ENCODE measurements around the gene MEF2C. TPM values are rescaled to one million over a fixed set of nuclear protein-coding genes. Genes with fewer than 3 reads are reported as not detected.

Gene MEF2C
- total RNA-seq, 1 donor from 2014 or later, result 464 TPM

- Histone ChIP-seq H3K36me3 (ENCODE audit: control insufficient read depth in 3 of 3, insufficient read depth in 3 of 3, low read length in 3 of 3) (peaks cover 5 to 7% (median 6%) of the 10 kb centered on the region in 3 donors), H3K27me3 (ENCODE audit: control insufficient read depth in 3 of 3, insufficient read depth in 3 of 3, low read length in 3 of 3) (no peaks in the 10 kb centered on the region), H3K9ac (ENCODE audit: low read depth in 1 of 3, low read length in 3 of 3) (peak overlapping the region in 2 of 3 donors; percentile 5 to 10), H3K9me3 (ENCODE audit: control insufficient read depth in 3 of 3, low read length in 3 of 3) (no peaks in the 10 kb centered on the region), H3K4me3 (ENCODE audit: low read length in 3 of 3) (peak overlapping the region in 2 of 3 donors; percentile 5 to 17), H3K27ac (ENCODE audit: low read depth, low read length) (peak overlapping the region; percentile 80), H3K4me1 (ENCODE audit: control insufficient read depth in 3 of 3, insufficient read depth in 3 of 3, low read length in 3 of 3) (peaks cover 41 to 58% (median 50%) of the 10 kb centered on the region in 3 donors)
These were observed 56.1 kb downstream of the MEF2C start for GRCh38 chr5:88826646-88827585.

- Histone ChIP-seq H3K27ac (ENCODE audit: low read depth, low read length) (peak overlapping the region; percentile 80), H3K9ac (ENCODE audit: low read depth in 1 of 3, low read length in 3 of 3) (peak overlapping the region in 2 of 3 donors; percentile 12 to 36), H3K4me1 (ENCODE audit: control insufficient read depth in 3 of 3, insufficient read depth in 3 of 3, low read length in 3 of 3) (peaks cover 44 to 53% (median 48%) of the 10 kb centered on the region in 3 donors), H3K9me3 (ENCODE audit: control insufficient read depth in 3 of 3, low read length in 3 of 3) (no peaks in the 10 kb centered on the region), H3K4me3 (ENCODE audit: low read length in 3 of 3) (peak overlapping the region in 2 of 3 donors; percentile 28 to 30), H3K27me3 (ENCODE audit: control insufficient read depth in 3 of 3, insufficient read depth in 3 of 3, low read length in 3 of 3) (no peaks in the 10 kb centered on the region), H3K36me3 (ENCODE audit: control insufficient read depth in 3 of 3, insufficient read depth in 3 of 3, low read length in 3 of 3) (peaks cover 5 to 7% (median 6%) of the 10 kb centered on the region in 3 donors)
These were observed 57.2 kb downstream of the MEF2C start for GRCh38 chr5:88825584-88826315.

- H3K27me3 ChIP-seq (ENCODE audit: control insufficient read depth in 3 of 3, insufficient read depth in 3 of 3, low read length in 3 of 3), result no peaks in the 10 kb centered on the region
- peak overlapping the region in 2 of 3 donors; percentile 36 to 48 for H3K9ac ChIP-seq (ENCODE audit: low read depth in 1 of 3, low read length in 3 of 3)
- H3K36me3 ChIP-seq (ENCODE audit: control insufficient read depth in 3 of 3, insufficient read depth in 3 of 3, low read length in 3 of 3), result peaks cover 5 to 7% (median 6%) of the 10 kb centered on the region in 3 donors
- peak overlapping the region; percentile 80 for H3K27ac ChIP-seq (ENCODE audit: low read depth, low read length)
- H3K4me3 ChIP-seq (ENCODE audit: low read length in 3 of 3), result peak overlapping the region in 1 of 3 donors; percentile 28
- peaks cover 37 to 51% (median 44%) of the 10 kb centered on the region in 3 donors for H3K4me1 ChIP-seq (ENCODE audit: control insufficient read depth in 3 of 3, insufficient read depth in 3 of 3, low read length in 3 of 3)
- H3K9me3 ChIP-seq (ENCODE audit: control insufficient read depth in 3 of 3, low read length in 3 of 3), result no peaks in the 10 kb centered on the region
These were observed 57.9 kb downstream of the MEF2C start for GRCh38 chr5:88824892-88825583.

- peaks cover 37 to 51% (median 38%) of the 10 kb centered on the region in 3 donors for H3K4me1 ChIP-seq (ENCODE audit: control insufficient read depth in 3 of 3, insufficient read depth in 3 of 3, low read length in 3 of 3)
- no peaks in the 10 kb centered on the region for H3K9me3 ChIP-seq (ENCODE audit: control insufficient read depth in 3 of 3, low read length in 3 of 3)
- H3K9ac ChIP-seq (ENCODE audit: low read depth in 1 of 3, low read length in 3 of 3), result no peak overlapping the region
- peak overlapping the region; percentile 80 for H3K27ac ChIP-seq (ENCODE audit: low read depth, low read length)
- peaks cover 5 to 7% (median 6%) of the 10 kb centered on the region in 3 donors for H3K36me3 ChIP-seq (ENCODE audit: control insufficient read depth in 3 of 3, insufficient read depth in 3 of 3, low read length in 3 of 3)
- no peak overlapping the region for H3K4me3 ChIP-seq (ENCODE audit: low read length in 3 of 3)
- no peaks in the 10 kb centered on the region for H3K27me3 ChIP-seq (ENCODE audit: control insufficient read depth in 3 of 3, insufficient read depth in 3 of 3, low read length in 3 of 3)
These were observed 58.8 kb downstream of the MEF2C start for GRCh38 chr5:88824141-88824540.

GRCh38 chr5:88823201-88823600 is 59.8 kb downstream of the MEF2C start:
- no peaks in the 10 kb centered on the region for H3K27me3 ChIP-seq (ENCODE audit: control insufficient read depth in 3 of 3, insufficient read depth in 3 of 3, low read length in 3 of 3)
- H3K9ac ChIP-seq (ENCODE audit: low read depth in 1 of 3, low read length in 3 of 3), result no peak overlapping the region
- no peak overlapping the region for H3K27ac ChIP-seq (ENCODE audit: low read depth, low read length)
- no peaks in the 10 kb centered on the region for H3K9me3 ChIP-seq (ENCODE audit: control insufficient read depth in 3 of 3, low read length in 3 of 3)
- H3K36me3 ChIP-seq (ENCODE audit: control insufficient read depth in 3 of 3, insufficient read depth in 3 of 3, low read length in 3 of 3), result peaks cover 5 to 10% (median 7%) of the 10 kb centered on the region in 3 donors
- H3K4me3 ChIP-seq (ENCODE audit: low read length in 3 of 3), result no peak overlapping the region
- H3K4me1 ChIP-seq (ENCODE audit: control insufficient read depth in 3 of 3, insufficient read depth in 3 of 3, low read length in 3 of 3), result peaks cover 34 to 53% (median 40%) of the 10 kb centered on the region in 3 donors

- Histone ChIP-seq H3K9me3 (ENCODE audit: control insufficient read depth in 3 of 3, low read length in 3 of 3) (no peaks in the 10 kb centered on the region), H3K4me1 (ENCODE audit: control insufficient read depth in 3 of 3, insufficient read depth in 3 of 3, low read length in 3 of 3) (peaks cover 29 to 48% (median 31%) of the 10 kb centered on the region in 3 donors), H3K27ac (ENCODE audit: low read depth, low read length) (no peak overlapping the region), H3K4me3 (ENCODE audit: low read length in 3 of 3) (no peak overlapping the region), H3K27me3 (ENCODE audit: control insufficient read depth in 3 of 3, insufficient read depth in 3 of 3, low read length in 3 of 3) (no peaks in the 10 kb centered on the region), H3K36me3 (ENCODE audit: control insufficient read depth in 3 of 3, insufficient read depth in 3 of 3, low read length in 3 of 3) (peaks cover 5 to 11% (median 7%) of the 10 kb centered on the region in 3 donors), H3K9ac (ENCODE audit: low read depth in 1 of 3, low read length in 3 of 3) (no peak overlapping the region)
These were observed 61.8 kb downstream of the MEF2C start for GRCh38 chr5:88821161-88821560.

GRCh38 chr5:88820581-88820980 is 62.4 kb downstream of the MEF2C start:
- H3K36me3 ChIP-seq (ENCODE audit: control insufficient read depth in 3 of 3, insufficient read depth in 3 of 3, low read length in 3 of 3), result peaks cover 5 to 11% (median 7%) of the 10 kb centered on the region in 3 donors
- H3K9me3 ChIP-seq (ENCODE audit: control insufficient read depth in 3 of 3, low read length in 3 of 3), result no peaks in the 10 kb centered on the region
- no peaks in the 10 kb centered on the region for H3K27me3 ChIP-seq (ENCODE audit: control insufficient read depth in 3 of 3, insufficient read depth in 3 of 3, low read length in 3 of 3)
- H3K4me3 ChIP-seq (ENCODE audit: low read length in 3 of 3), result no peak overlapping the region
- no peak overlapping the region for H3K9ac ChIP-seq (ENCODE audit: low read depth in 1 of 3, low read length in 3 of 3)
- peaks cover 28 to 45% (median 28%) of the 10 kb centered on the region in 3 donors for H3K4me1 ChIP-seq (ENCODE audit: control insufficient read depth in 3 of 3, insufficient read depth in 3 of 3, low read length in 3 of 3)
- H3K27ac ChIP-seq (ENCODE audit: low read depth, low read length), result no peak overlapping the region

- Histone ChIP-seq H3K36me3 (ENCODE audit: control insufficient read depth in 3 of 3, insufficient read depth in 3 of 3, low read length in 3 of 3) (peaks cover 7 to 11% (median 7%) of the 10 kb centered on the region in 3 donors), H3K4me1 (ENCODE audit: control insufficient read depth in 3 of 3, insufficient read depth in 3 of 3, low read length in 3 of 3) (peaks cover 24 to 40% (median 25%) of the 10 kb centered on the region in 3 donors), H3K9ac (ENCODE audit: low read depth in 1 of 3, low read length in 3 of 3) (peak overlapping the region in 1 of 3 donors; percentile 2), H3K27ac (ENCODE audit: low read depth, low read length) (peak overlapping the region; percentile 1), H3K9me3 (ENCODE audit: control insufficient read depth in 3 of 3, low read length in 3 of 3) (no peaks in the 10 kb centered on the region), H3K4me3 (ENCODE audit: low read length in 3 of 3) (no peak overlapping the region), H3K27me3 (ENCODE audit: control insufficient read depth in 3 of 3, insufficient read depth in 3 of 3, low read length in 3 of 3) (no peaks in the 10 kb centered on the region)
These were observed 63.5 kb downstream of the MEF2C start for GRCh38 chr5:88819301-88819999.

GRCh38 chr5:88818296-88818695 is 64.7 kb downstream of the MEF2C start:
- no peak overlapping the region for H3K9ac ChIP-seq (ENCODE audit: low read depth in 1 of 3, low read length in 3 of 3)
- H3K27ac ChIP-seq (ENCODE audit: low read depth, low read length), result no peak overlapping the region
- H3K4me1 ChIP-seq (ENCODE audit: control insufficient read depth in 3 of 3, insufficient read depth in 3 of 3, low read length in 3 of 3), result peaks cover 22 to 39% (median 32%) of the 10 kb centered on the region in 3 donors

More at GRCh38 chr5:88818296-88818695, 64.7 kb downstream of the MEF2C start:
- Histone ChIP-seq H3K4me3 (ENCODE audit: low read length in 3 of 3) (no peak overlapping the region), H3K9me3 (ENCODE audit: control insufficient read depth in 3 of 3, low read length in 3 of 3) (no peaks in the 10 kb centered on the region), H3K27me3 (ENCODE audit: control insufficient read depth in 3 of 3, insufficient read depth in 3 of 3, low read length in 3 of 3) (no peaks in the 10 kb centered on the region), H3K36me3 (ENCODE audit: control insufficient read depth in 3 of 3, insufficient read depth in 3 of 3, low read length in 3 of 3) (peaks cover 5 to 11% (median 11%) of the 10 kb centered on the region in 3 donors)
